Putamen (tissue), 1 donor: ENCODE measurements around the gene LHX4.

Experiments
- DNase-seq: peaks from one replicate; pipeline ENCODE4 v3.0.0-alpha.2; 2016; ENCODE audit warnings: low spot score

The LHX4 gene

GRCh38 chr1:180257486-180257885 lies 27.4 kb downstream of the LHX4 start:
- DNase-seq, result no peak

GRCh38 chr1:180258290-180258689 lies 28.2 kb downstream of the LHX4 start:
- DNase-seq, result no peak

GRCh38 chr1:180258935-180259334 lies 28.9 kb downstream of the LHX4 start:
- no peak for DNase-seq

- DNase-seq, result no peak
These were observed 29.6 kb downstream of the LHX4 start for GRCh38 chr1:180259431-180260338.

GRCh38 chr1:180260541-180260940 lies 30.5 kb downstream of the LHX4 start:
- no peak for DNase-seq

- no peak for DNase-seq
These were observed 31.0 kb downstream of the LHX4 start for GRCh38 chr1:180261030-180261429.

GRCh38 chr1:180261524-180262155 lies 31.6 kb downstream of the LHX4 start:
- DNase-seq, result no peak

GRCh38 chr1:180262628-180263488 lies 32.8 kb downstream of the LHX4 start:
- no peak for DNase-seq

GRCh38 chr1:180264595-180264994 lies 34.5 kb downstream of the LHX4 start:
- no peak for DNase-seq

GRCh38 chr1:180265201-180265600 lies 35.1 kb downstream of the LHX4 start:
- no peak for DNase-seq

- DNase-seq, result no peak
These were observed 35.8 kb downstream of the LHX4 start for GRCh38 chr1:180265871-180266270.

- no peak for DNase-seq
These were observed 36.5 kb downstream of the LHX4 start for GRCh38 chr1:180266275-180267210.

GRCh38 chr1:180267211-180267561 lies 37.1 kb downstream of the LHX4 start:
- no peak for DNase-seq

GRCh38 chr1:180267761-180268555 lies 37.9 kb downstream of the LHX4 start:
- DNase-seq, result no peak

- DNase-seq, result no peak
These were observed 38.6 kb downstream of the LHX4 start for GRCh38 chr1:180268556-180269075.

- no peak for DNase-seq
These were observed 39.8 kb downstream of the LHX4 start for GRCh38 chr1:180269645-180270529.

GRCh38 chr1:180270530-180271271 lies 40.6 kb downstream of the LHX4 start:
- no peak for DNase-seq
